Loucy (cell line): ENCODE results near the gene AFF2.

Source experiments
- EZH2phosphoT487 ChIP-seq: fragments of 200-600 bp; IDR thresholded peaks from 2 replicates; pipeline ENCODE4 v1.6.1; 2018; ENCODE audit warnings: antibody characterized with exemption, mild to moderate bottlenecking, moderate library complexity, borderline replicate concordance
- TF ChIP-seq, protein P1 (sequence below): fragments of 200-600 bp; sonication (generic); conservative IDR thresholded peaks from 2 replicates; pipeline ENCODE4 v1.5.1; 2014; ENCODE audit warnings: mild to moderate bottlenecking, antibody characterized with exemption, low read length

DNA sequence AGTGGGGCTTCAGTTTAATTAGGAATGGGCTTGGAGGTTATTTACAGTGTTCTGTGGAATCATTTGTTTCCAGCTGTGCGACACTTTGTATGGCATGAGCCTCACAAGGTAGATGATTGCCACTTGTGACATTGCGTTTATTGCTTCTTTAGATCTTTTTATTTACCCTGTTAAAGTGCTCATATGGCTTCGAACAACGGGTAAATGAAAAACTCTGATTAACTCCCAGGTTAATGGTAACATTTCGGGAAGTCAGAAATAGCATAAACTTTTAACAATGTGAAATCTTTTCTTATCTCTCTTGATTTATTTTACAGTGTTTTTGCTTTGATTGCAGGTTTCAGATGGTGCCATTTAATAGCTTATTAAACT lies 510.4 kb downstream of the AFF2 start:
- TF ChIP-seq, protein P1, sequence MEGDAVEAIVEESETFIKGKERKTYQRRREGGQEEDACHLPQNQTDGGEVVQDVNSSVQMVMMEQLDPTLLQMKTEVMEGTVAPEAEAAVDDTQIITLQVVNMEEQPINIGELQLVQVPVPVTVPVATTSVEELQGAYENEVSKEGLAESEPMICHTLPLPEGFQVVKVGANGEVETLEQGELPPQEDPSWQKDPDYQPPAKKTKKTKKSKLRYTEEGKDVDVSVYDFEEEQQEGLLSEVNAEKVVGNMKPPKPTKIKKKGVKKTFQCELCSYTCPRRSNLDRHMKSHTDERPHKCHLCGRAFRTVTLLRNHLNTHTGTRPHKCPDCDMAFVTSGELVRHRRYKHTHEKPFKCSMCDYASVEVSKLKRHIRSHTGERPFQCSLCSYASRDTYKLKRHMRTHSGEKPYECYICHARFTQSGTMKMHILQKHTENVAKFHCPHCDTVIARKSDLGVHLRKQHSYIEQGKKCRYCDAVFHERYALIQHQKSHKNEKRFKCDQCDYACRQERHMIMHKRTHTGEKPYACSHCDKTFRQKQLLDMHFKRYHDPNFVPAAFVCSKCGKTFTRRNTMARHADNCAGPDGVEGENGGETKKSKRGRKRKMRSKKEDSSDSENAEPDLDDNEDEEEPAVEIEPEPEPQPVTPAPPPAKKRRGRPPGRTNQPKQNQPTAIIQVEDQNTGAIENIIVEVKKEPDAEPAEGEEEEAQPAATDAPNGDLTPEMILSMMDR, result no peak
- TF ChIP-seq EZH2phosphoT487, result no peak
